ENCODE measurements around the gene GRIN1.

The GRIN1 gene

DNA sequence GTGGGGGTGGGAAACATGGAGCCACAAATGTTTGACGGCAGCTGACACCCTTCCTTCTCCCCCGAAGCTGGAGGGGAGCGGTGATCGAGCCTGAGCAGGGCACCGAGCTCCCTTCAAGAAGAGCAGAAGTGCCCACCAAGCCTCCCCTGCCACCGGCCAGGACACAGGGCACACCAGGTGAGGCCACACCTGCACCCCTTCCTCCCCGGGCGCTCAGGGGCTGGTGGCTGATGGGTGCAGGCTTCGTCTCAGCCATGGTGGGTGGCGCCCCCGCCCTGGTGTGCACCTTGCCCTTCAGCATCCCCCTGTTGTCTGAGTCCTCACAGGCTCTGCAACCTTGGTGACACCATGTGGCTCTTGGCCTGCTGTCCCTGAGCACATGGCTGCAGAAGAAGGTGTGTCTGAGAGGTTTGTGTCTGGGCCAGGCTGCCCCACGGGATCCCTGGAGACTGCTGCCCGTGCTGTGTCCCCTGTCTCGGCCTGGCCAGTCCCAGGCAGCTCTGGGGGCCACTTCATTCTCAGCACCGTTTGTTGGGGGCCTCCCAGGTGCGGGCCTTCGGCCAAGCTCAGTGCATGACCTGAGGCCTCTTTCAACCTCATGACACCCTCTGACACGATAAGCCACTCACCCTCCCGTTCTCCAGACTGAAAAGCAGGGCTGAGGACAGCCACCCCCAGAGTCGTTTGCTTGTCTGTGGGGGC lies 41.0 kb upstream of the GRIN1 start:
- TF ChIP-seq, protein P1, sequence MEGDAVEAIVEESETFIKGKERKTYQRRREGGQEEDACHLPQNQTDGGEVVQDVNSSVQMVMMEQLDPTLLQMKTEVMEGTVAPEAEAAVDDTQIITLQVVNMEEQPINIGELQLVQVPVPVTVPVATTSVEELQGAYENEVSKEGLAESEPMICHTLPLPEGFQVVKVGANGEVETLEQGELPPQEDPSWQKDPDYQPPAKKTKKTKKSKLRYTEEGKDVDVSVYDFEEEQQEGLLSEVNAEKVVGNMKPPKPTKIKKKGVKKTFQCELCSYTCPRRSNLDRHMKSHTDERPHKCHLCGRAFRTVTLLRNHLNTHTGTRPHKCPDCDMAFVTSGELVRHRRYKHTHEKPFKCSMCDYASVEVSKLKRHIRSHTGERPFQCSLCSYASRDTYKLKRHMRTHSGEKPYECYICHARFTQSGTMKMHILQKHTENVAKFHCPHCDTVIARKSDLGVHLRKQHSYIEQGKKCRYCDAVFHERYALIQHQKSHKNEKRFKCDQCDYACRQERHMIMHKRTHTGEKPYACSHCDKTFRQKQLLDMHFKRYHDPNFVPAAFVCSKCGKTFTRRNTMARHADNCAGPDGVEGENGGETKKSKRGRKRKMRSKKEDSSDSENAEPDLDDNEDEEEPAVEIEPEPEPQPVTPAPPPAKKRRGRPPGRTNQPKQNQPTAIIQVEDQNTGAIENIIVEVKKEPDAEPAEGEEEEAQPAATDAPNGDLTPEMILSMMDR (IDR thresholded peaks at IDR 0.05; ENCODE audit: low read depth, low read length), result no peak
- TF ChIP-seq MYC (IDR thresholded peaks at IDR 0.05; ENCODE audit: low read depth, low read length) (no peak), POLR2A (IDR thresholded peaks at IDR 0.05; ENCODE audit: extremely low read depth, insufficient read length) (no peak)
- TF ChIP-seq, protein P2, sequence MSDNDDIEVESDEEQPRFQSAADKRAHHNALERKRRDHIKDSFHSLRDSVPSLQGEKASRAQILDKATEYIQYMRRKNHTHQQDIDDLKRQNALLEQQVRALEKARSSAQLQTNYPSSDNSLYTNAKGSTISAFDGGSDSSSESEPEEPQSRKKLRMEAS (IDR thresholded peaks at IDR 0.05; ENCODE audit: low read depth, low read length), result peak; percentile 32; the same call in 1 of the 2 replicates
- DNase-seq (ENCODE audit: low read depth), result no peak
- no peak overlapping the region for H3K4me3 ChIP-seq (ENCODE audit: low read depth, low read length)

DNA sequence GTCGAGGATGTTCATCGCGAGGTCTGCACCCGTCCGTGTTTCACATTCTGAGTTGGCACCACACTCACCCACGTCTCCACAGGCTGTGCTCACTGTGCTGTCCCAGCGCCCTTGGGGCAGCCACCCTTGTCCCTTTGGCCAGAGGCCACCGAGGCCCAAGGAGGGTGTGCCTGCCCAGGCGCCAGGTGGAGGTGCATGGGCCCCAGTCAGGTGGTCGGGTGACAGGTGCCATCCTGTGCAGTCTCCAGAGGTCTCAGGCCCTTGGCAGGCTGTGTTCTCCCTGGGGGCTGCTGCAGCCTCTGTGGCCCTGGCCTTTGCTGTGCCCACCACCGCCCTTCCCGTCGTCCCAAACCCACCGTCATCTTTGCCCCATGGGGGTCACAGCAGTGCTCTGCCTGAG lies 39.7 kb upstream of the GRIN1 start:
- TF ChIP-seq, protein P2 (IDR thresholded peaks at IDR 0.05; ENCODE audit: low read depth, low read length), result no peak
- TF ChIP-seq, protein P1 (IDR thresholded peaks at IDR 0.05; ENCODE audit: low read depth, low read length), result no peak
- no peak overlapping the region for H3K4me3 ChIP-seq (ENCODE audit: low read depth, low read length)
- no peak for DNase-seq (ENCODE audit: low read depth)

DNA sequence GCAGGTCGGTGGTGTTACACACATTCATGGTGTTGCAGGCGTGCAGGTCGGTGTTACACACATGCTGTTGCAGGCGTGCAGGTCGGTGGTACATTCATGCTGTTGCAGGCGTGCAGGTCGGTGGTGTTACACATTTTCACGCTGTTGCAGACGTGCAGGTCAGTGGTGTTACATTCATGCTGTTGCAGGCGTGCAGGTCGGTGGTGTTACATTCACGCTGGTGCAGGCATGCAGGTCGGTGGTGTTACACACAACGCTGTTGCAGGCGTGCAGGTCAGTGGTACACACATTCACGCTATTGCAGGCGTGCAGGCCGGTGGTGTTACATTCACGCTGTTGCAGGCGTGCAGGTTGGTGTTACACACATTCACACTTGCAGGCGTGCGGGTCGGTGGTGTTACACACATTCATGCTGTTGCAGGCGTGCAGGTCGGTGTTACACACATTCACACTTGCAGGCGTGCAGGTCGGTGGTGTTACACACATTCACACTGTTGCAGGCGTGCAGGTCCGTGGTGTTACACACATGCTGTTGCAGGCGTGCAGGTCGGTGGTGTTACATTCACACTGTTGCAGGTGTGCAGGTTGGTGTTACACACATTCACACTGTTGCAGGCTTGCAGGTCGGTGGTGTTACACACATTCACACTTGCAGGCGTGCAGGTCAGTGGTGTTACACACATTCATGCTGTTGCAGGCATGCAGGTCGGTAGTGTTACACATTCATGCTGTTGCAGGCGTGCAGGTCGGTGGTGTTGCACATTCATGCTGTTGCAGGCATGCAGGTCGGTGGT lies 35.6 kb upstream of the GRIN1 start:
- TF ChIP-seq MYC (IDR thresholded peaks at IDR 0.05; ENCODE audit: low read depth, low read length), result no peak
- TF ChIP-seq, protein P1 (IDR thresholded peaks at IDR 0.05; ENCODE audit: low read depth, low read length), result no peak
- TF ChIP-seq, protein P2 (IDR thresholded peaks at IDR 0.05; ENCODE audit: low read depth, low read length), result no peak
- no peak for TF ChIP-seq POLR2A (IDR thresholded peaks at IDR 0.05; ENCODE audit: extremely low read depth, insufficient read length)
- no peak overlapping the region for H3K4me3 ChIP-seq (ENCODE audit: low read depth, low read length)
- DNase-seq (ENCODE audit: low read depth), result no peak

DNA sequence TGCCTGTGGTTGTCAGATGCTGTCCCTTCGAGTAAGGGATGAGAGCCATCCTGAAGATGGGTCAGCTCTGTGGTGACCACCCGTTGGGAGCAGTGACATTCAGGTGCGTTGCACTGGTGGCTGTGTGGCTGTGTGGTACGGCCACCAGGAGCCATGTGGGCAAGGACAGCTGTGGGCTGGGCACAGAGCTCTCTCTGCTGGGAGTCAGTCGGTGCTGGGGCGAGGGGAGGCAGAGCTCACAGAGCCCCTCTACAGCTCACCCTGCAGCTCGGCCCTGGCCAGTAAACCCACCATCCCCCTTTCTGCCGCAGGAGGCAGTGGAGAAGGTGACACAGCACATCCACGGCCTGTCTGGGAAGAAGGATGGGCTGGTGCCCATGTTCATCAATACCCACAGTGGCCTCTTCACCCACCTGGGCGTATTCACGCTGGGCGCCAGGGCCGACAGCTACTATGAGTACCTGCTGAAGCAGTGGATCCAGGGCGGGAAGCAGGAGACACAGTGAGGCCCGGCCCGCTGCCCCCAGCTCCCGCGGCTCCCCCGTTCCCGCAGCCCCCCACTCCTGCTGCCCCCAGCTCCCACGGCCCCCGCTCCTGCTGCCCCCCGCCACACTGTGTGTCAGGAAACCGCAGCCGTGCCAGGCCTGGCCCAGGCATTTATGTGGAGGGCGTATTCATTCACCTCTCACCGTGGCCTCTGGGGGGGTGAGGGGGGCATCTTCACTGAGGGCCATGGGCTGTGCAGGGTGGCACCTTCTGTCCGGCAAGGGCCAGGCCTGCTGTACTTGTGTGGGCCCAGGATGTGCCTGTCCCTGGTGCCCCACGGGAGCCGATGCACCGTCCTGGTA lies 32.9 kb upstream of the GRIN1 start:
- DNase-seq (ENCODE audit: low read depth), result no peak
- no peak overlapping the region for H3K4me3 ChIP-seq (ENCODE audit: low read depth, low read length)
- TF ChIP-seq, protein P1 (IDR thresholded peaks at IDR 0.05; ENCODE audit: low read depth, low read length), result no peak
- no peak for TF ChIP-seq MYC (IDR thresholded peaks at IDR 0.05; ENCODE audit: low read depth, low read length)
- TF ChIP-seq POLR2A (IDR thresholded peaks at IDR 0.05; ENCODE audit: extremely low read depth, insufficient read length), result no peak
- TF ChIP-seq, protein P2 (IDR thresholded peaks at IDR 0.05; ENCODE audit: low read depth, low read length), result no peak

DNA sequence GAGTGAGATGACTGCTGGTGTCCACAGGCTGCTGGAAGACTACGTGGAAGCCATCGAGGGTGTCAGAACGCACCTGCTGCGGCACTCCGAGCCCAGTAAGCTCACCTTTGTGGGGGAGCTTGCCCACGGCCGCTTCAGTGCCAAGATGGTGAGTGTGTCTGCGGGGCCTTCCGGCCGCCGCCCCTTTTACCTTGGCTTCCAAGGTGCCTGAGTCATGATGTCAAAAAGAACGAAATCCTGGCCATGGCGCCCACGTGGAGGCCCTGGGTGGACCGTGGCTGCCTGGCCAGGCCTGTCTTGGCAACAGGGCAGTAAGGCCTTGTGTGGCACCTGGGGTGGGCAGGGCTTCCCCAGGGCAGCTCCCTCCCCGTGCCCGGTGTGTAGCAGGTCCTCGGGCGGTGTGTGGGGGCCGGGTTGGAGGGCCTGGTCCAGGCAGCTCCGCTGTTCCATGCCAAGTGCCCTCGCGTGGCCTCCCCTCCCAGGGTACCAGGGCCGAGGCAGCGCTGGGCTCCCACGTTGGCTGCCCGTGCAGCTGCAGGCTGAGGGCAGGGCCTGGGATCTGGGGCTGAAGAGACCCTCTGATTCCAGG lies 32.2 kb upstream of the GRIN1 start:
- TF ChIP-seq, protein P1 (IDR thresholded peaks at IDR 0.05; ENCODE audit: low read depth, low read length), result no peak
- TF ChIP-seq POLR2A (IDR thresholded peaks at IDR 0.05; ENCODE audit: extremely low read depth, insufficient read length), result no peak
- TF ChIP-seq, protein P2 (IDR thresholded peaks at IDR 0.05; ENCODE audit: low read depth, low read length), result no peak
- TF ChIP-seq MYC (IDR thresholded peaks at IDR 0.05; ENCODE audit: low read depth, low read length), result no peak
- no peak overlapping the region for H3K4me3 ChIP-seq (ENCODE audit: low read depth, low read length)
- no peak for DNase-seq (ENCODE audit: low read depth)

Data from NB4 (cell line).